T-helper 2 cell treated with Interferon-gamma antibody and Interleukin-4, amounts not matched to agents 5 μg/mL and 100 μg/mL, for 36 hours (primary cell): ENCODE data around the gene GRK5.
A peak's percentile ranks its signal among the peaks of the same experiment; 100 is the strongest.

Source experiments
- DNase-seq: peaks from one replicate; pipeline ENCODE4 v3.0.0; 2021; ENCODE audit warnings: low spot score
- H3K27ac Mint-ChIP-seq: one replicate; pipeline ENCODE4 v1.8.0; 2021; ENCODE audit warnings: mild to moderate bottlenecking, mixed read lengths
- H3K27me3 Mint-ChIP-seq: one replicate; pipeline ENCODE4 v1.8.0; 2021; ENCODE audit warnings: low read depth, mixed read lengths
- H3K36me3 Mint-ChIP-seq: one replicate; pipeline ENCODE4 v1.8.0; 2021; ENCODE audit warnings: low read depth, mixed read lengths
- H3K4me1 Mint-ChIP-seq: one replicate; pipeline ENCODE4 v1.8.0; 2021; ENCODE audit warnings: low read depth, mixed read lengths
- H3K4me3 Mint-ChIP-seq: one replicate; pipeline ENCODE4 v1.8.0; 2022; ENCODE audit warnings: mild to moderate bottlenecking, moderate library complexity, mixed read lengths
- H3K9me3 Mint-ChIP-seq: one replicate; pipeline ENCODE4 v1.8.0; 2021; ENCODE audit warnings: mixed read lengths

The GRK5 gene

DNA sequence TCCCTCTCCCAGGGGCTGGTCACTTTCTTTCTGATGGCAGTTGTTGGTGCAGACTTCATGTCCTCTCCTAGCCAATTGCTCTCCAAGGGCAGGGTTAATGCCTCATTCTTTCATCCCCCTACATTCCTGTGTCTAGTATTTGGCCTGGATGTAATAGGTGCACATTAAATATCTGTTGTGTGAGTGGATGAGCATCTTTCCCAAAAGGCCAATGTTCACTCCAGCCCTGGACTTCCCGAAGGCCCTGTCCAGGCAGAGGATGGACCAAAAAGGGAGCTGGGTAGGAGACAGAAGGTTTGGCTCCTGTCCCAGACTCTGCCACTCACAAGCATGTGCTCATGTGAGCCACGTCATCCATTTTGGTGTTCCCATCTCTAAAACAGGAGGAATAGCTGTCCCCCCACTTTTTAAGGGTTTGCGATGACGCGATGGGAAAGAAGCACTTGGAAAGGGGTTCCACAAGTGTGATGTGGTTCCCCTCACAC is 287.7 kb downstream of the GRK5 start:
- Mint-ChIP-seq H3K9me3 (no peaks in the 10 kb centered on the region), H3K4me1 (peaks cover 52% of the 10 kb centered on the region), H3K27ac (peak overlapping the region; percentile 80), H3K36me3 (peaks cover 32% of the 10 kb centered on the region), H3K4me3 (no peak overlapping the region), H3K27me3 (no peaks in the 10 kb centered on the region)
- DNase-seq = no peak

DNA sequence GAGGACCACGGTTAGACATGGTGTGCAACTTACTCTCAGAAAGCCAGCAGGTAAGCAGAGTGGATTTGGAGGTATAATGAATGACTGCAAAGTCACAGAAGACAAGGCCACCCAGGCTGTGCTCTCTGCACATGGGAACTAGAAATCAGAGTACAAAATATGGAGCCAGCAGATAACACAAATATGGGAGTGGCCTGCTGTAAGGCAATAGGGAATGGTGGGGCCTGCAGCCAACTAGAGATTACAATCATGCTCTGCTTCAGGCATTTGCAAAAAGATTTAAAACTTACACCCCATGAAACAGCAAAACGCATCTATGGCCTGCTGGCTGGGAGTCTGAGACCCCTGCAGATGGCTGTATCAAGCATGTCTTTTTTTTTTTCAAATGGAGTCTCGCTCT is 288.2 kb downstream of the GRK5 start:
- Mint-ChIP-seq H3K27me3 (no peaks in the 10 kb centered on the region), H3K4me3 (no peak overlapping the region), H3K36me3 (peaks cover 37% of the 10 kb centered on the region), H3K9me3 (no peaks in the 10 kb centered on the region), H3K27ac (no peak overlapping the region), H3K4me1 (peaks cover 53% of the 10 kb centered on the region)
- DNase-seq = no peak

DNA sequence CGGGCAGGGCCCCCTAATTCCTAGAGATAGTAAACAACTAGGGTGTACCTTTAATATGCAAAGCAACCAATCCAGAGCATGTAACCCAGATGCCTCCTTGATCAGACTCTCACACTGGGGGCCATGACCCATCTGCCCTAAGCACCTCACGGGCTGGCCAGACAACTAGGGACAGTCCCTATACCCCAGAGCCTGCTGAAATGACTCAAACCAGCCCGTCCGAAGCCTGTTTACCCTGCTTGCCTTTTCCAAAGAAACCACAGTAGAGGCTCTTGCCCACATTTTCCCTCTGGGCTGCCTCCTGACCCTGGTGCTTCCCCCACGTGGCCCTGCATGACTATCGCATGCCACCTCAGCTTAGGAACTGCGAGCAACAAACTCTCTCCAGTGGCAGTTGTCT is 288.9 kb downstream of the GRK5 start:
- Mint-ChIP-seq H3K4me3 (peak overlapping the region; percentile 27), H3K9me3 (no peaks in the 10 kb centered on the region), H3K4me1 (peaks cover 60% of the 10 kb centered on the region), H3K27ac (peak overlapping the region; percentile 41), H3K36me3 (peaks cover 43% of the 10 kb centered on the region), H3K27me3 (no peaks in the 10 kb centered on the region)
- peak; percentile 82 for DNase-seq

DNA sequence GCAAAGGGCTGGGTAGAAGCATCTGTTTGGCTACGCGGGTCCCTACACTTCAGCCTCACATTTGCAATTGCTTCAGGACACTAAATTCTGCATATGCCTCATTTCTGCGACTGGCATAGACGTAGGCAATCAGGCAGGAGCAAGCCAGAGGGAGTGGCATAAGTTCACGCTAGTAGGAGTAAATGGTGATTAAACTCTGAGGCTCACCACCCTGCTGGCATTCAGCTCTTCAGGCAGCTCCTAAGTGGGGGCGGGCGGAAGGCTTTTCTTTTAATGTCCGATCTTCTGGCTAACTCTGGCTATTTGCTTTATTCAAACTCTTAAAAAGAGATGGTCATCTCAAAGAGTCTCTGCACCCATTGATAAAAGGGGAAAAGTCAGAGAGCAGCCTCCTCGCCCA is 289.9 kb downstream of the GRK5 start:
- Mint-ChIP-seq H3K4me1 (peaks cover 60% of the 10 kb centered on the region), H3K27ac (peak overlapping the region; percentile 4), H3K4me3 (no peak overlapping the region), H3K27me3 (no peaks in the 10 kb centered on the region), H3K9me3 (no peaks in the 10 kb centered on the region), H3K36me3 (peaks cover 48% of the 10 kb centered on the region)
- DNase-seq = no peak

DNA sequence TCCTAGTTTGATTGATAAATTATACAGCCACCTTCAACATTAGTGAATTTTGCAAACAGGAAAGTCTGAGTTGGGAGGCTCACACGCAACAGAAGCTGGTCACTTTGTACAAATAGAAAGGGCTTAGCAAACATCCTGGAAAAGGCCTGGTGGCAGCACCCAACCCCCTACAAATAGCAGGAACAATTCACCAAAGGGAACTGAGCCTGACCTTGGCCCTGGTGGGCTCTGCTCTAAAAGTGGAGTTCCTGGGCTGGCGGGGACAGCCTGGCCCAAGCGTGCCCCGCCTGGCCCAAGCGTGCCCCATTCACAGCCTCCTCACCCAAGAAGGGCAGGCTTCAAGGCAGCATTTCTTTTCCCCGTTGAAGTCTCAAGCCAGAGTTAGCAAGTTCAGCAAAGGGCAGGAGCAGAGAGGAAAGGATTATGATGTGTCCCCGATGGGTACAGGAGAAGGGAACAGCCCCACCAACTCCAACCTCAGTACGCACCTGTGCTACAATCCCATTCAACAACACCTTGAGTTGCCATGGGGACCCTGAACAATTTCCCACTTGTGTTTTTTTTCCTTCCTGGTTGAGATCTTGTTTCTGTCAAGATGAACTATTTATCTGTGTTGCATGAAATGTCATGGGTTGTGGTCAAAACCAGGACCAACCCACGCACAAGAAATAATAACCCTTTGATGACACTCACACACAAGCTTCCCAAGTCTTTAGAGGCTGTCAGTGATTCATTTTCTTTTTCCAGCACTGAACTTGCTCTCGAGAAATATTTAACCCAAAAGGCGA is 291.7 kb downstream of the GRK5 start:
- H3K36me3 Mint-ChIP-seq = peaks cover 61% of the 10 kb centered on the region
- no peaks in the 10 kb centered on the region for H3K27me3 Mint-ChIP-seq
- peak; percentile 58 for DNase-seq
- peak overlapping the region; percentile 62 for H3K27ac Mint-ChIP-seq
- H3K9me3 Mint-ChIP-seq = no peaks in the 10 kb centered on the region
- H3K4me3 Mint-ChIP-seq = no peak overlapping the region
- peaks cover 71% of the 10 kb centered on the region for H3K4me1 Mint-ChIP-seq

DNA sequence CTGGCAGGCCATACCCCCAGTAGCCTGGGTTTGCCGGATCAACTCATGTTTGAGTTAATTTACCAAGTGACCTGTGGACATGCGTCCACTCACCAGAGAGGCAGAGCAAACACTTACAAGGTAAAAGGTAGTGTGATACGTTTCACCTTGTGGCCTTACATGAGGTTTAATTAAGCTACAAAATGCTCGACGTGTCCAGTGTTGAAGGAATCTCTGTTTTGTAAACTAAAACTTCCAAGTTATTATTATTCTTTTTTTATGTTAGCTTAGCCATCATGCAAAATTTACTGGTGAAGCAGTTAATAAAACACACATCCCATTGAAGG is 292.3 kb downstream of the GRK5 start:
- Mint-ChIP-seq H3K27me3 (no peaks in the 10 kb centered on the region), H3K9me3 (no peaks in the 10 kb centered on the region), H3K4me1 (peaks cover 69% of the 10 kb centered on the region), H3K4me3 (no peak overlapping the region), H3K36me3 (peaks cover 62% of the 10 kb centered on the region), H3K27ac (peak overlapping the region; percentile 62)
- no peak for DNase-seq

DNA sequence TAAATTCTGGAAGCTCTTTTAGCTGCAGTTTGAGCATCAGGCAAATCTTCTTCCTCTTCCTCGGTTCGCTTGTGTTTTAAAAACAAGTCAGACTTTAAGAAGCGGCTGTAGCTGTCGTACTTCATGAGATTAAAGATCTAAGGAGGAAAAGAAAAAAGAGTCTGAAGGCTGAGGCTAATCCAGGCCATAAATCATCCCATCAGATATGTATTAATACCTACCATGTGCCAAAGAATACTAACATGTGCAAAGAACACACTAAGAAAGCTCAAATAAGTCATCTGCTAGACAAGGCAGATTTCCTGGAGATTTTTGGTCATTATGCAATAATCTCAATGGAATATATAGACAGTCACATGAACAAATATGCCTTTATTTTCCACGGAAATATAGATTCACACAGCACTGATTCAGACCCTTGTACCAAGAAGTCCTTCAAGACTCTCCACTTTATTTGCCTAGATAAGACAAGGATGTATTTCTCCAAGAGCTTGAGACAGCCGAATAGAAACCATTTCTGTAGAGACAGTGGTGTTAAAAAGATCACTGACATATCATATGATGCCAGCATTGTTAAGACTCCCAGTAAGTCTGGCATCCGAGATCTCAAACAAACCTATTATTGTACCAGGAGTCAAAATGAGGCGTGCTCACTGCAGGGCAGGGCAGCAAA is 292.9 kb downstream of the GRK5 start:
- H3K4me3 Mint-ChIP-seq = peak overlapping the region; percentile 26
- peaks cover 68% of the 10 kb centered on the region for H3K4me1 Mint-ChIP-seq
- no peak overlapping the region for H3K27ac Mint-ChIP-seq
- H3K36me3 Mint-ChIP-seq = peaks cover 66% of the 10 kb centered on the region
- no peaks in the 10 kb centered on the region for H3K9me3 Mint-ChIP-seq
- no peaks in the 10 kb centered on the region for H3K27me3 Mint-ChIP-seq
- DNase-seq = no peak

DNA sequence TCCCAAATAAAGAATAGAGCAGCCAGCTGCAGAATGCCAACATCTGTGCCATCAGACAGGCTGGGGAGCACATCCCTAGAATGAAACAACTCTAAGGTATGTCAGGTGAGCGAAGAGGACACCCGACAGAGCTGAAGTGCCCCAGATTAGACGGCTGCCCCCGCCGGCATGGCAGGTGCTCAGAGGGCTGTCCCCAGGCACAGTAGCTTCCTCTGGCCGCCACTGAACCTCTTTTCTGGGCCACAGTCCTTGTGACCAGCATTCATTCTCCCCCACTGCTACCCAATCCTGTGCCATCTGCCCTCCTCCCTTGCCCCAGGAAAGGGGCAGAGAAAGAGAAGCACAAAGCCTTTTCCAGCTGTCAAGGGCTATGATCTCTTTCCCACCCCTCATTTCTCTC is 293.4 kb downstream of the GRK5 start:
- Mint-ChIP-seq H3K27me3 (no peaks in the 10 kb centered on the region), H3K36me3 (peaks cover 71% of the 10 kb centered on the region), H3K27ac (peak overlapping the region; percentile 45), H3K4me3 (no peak overlapping the region), H3K4me1 (peaks cover 73% of the 10 kb centered on the region), H3K9me3 (no peaks in the 10 kb centered on the region)
- DNase-seq = no peak

DNA sequence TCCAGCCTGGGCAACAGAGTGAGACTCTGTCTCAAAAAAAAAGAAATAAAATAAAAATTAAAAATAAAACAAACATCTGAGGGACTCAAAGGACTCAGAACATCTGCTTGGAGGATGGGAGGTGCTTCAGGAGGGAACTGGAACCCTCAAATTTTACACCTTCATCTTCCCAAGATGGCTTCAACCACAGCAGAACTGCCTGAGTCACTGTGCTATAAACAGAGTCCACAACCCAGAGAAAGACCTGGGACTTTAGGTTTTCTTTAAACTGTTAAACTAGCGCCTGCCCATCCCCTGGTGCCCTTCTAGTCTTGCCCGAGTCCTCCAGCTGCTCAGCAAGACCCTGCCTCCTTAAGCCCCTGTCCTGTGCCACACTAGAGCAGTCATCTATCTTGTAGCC is 294.3 kb downstream of the GRK5 start:
- no peak for DNase-seq
- H3K9me3 Mint-ChIP-seq = no peaks in the 10 kb centered on the region
- peak overlapping the region; percentile 79 for H3K4me3 Mint-ChIP-seq
- H3K27me3 Mint-ChIP-seq = no peaks in the 10 kb centered on the region
- peak overlapping the region; percentile 91 for H3K27ac Mint-ChIP-seq
- peaks cover 69% of the 10 kb centered on the region for H3K4me1 Mint-ChIP-seq
- peaks cover 71% of the 10 kb centered on the region for H3K36me3 Mint-ChIP-seq

DNA sequence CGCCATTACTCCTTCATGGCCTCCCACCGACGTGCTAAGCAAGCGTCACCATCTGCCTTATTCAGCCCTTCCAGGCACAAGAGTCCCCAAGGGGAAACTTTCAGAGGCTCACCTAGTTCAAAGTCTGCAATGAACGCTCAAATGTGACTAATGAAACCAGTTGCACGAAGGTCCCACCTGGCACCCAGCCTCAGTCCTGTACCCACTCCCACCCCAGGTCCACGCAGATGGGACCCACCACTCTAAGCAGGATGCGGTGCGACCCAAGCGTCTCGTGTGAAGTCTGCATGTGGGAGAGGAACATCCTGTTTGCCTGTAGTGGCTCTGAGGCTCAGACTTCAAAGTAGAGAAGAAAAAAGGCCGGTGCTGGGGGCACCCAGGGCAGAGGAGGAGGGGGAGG is 294.8 kb downstream of the GRK5 start:
- Mint-ChIP-seq H3K27ac (peak overlapping the region; percentile 91), H3K9me3 (no peaks in the 10 kb centered on the region), H3K4me1 (peaks cover 64% of the 10 kb centered on the region), H3K4me3 (peak overlapping the region; percentile 79), H3K36me3 (peaks cover 76% of the 10 kb centered on the region), H3K27me3 (no peaks in the 10 kb centered on the region)
- DNase-seq = peak; percentile 65

DNA sequence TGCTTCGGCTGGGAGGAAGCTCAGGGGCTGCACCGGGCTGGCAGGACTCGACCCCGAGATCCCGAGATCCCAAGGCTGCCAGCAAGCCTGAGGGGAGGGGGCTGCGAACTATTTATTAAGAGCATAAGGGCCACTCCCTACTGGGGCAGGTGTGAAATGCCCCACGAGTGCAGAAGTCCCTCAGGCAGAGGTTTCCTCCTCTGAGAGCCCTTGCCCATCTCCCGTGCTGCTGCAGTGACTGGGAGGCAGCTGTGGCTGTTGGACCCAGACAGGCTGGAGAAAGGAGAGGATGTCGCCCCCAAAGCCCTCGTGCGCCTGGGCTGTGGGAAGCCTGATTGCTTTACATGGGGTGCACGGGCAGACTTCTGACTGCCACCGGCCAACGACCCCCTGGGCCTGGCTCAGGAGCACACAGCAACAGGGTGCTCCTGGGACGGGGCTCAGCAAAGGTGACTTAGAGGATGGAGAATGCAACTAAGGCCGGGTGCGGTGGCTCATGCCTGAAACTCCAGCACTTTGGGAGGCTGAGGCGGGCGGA is 295.3 kb downstream of the GRK5 start:
- Mint-ChIP-seq H3K9me3 (no peaks in the 10 kb centered on the region), H3K4me1 (peaks cover 60% of the 10 kb centered on the region), H3K36me3 (peaks cover 74% of the 10 kb centered on the region), H3K27ac (peak overlapping the region; percentile 91), H3K4me3 (peak overlapping the region; percentile 79), H3K27me3 (no peaks in the 10 kb centered on the region)
- no peak for DNase-seq

DNA sequence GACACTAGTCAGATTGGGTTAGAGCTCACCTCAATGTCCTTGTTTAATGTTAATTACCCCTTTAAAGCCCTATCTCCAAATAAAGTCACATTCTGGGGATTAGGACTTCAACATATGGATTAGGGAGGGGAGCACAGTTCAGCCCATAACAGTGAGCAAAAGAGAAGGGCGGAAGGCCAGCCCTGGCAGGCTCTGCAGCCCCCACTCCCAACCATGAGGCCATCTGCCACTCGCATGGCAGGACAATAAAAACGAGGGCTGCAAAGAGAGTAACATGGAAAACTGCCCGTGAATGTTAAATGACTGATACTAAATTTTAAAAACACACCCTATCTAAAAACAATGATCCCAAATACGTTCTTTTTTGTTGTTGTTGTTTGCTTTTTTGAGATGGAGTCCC is 296.4 kb downstream of the GRK5 start:
- Mint-ChIP-seq H3K4me3 (no peak overlapping the region), H3K9me3 (no peaks in the 10 kb centered on the region), H3K4me1 (peaks cover 54% of the 10 kb centered on the region), H3K27ac (no peak overlapping the region), H3K36me3 (peaks cover 72% of the 10 kb centered on the region), H3K27me3 (no peaks in the 10 kb centered on the region)
- DNase-seq = no peak

DNA sequence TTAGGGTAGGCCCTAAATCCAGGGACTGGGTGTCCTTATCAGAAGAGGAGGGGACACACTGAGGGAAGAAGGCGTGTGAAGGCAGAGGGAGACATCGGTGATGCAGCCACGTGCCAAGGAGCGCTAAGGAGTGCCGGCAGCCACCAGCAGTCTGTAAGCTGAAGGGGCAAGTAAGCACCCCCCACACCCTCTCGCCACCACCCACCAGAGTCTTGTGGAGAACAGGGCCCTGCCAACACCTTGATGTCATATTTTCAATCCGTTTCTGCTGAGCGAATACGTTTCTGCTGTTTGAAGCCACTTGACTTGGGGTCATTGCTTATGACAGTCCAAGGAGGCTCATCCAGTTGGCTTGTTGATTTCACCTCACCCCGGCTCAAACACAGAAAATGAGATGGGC is 297.3 kb downstream of the GRK5 start:
- H3K27ac Mint-ChIP-seq = no peak overlapping the region
- no peaks in the 10 kb centered on the region for H3K27me3 Mint-ChIP-seq
- DNase-seq = no peak
- H3K4me3 Mint-ChIP-seq = no peak overlapping the region
- peaks cover 68% of the 10 kb centered on the region for H3K36me3 Mint-ChIP-seq
- H3K4me1 Mint-ChIP-seq = peaks cover 46% of the 10 kb centered on the region
- H3K9me3 Mint-ChIP-seq = no peaks in the 10 kb centered on the region

DNA sequence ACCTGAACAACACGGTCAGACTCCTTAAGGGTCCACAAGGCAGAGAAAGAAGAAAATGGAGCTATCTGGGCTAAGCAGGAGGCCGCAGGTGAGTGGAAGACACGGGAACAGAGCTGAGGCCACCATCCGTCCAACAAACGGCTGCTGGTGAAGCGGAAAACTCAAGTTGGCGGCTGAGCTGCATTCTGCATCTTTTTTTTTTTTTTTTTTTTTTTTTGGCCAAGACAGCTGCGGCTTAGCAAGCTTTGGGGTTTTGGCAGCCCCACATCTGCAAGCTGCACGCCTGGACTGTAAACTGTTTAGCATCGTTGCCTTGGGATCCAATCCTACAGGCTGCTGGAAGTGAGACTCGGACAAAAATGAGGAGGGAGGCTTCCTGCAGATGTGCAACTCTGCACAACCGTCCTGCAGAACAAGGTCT is 297.8 kb downstream of the GRK5 start:
- H3K4me3 Mint-ChIP-seq = no peak overlapping the region
- H3K9me3 Mint-ChIP-seq = no peaks in the 10 kb centered on the region
- no peak overlapping the region for H3K27ac Mint-ChIP-seq
- DNase-seq = no peak
- H3K36me3 Mint-ChIP-seq = peaks cover 67% of the 10 kb centered on the region
- no peaks in the 10 kb centered on the region for H3K27me3 Mint-ChIP-seq
- H3K4me1 Mint-ChIP-seq = peaks cover 44% of the 10 kb centered on the region
